ENCODE measurements around the gene WDR36. TPM values are rescaled to one million over a fixed set of nuclear protein-coding genes. Genes with fewer than 3 reads are reported as not detected.

Gene WDR36
- total and polyA plus RNA-seq, 2 of the 8 experiments (the other 6 are each of a cell fraction or from before 2014, with no cell fraction given), result 9.3 to 41.8 TPM

GRCh38 chr5:111163000-111163399 is 70.9 kb downstream of the WDR36 start:
- H3K9me3 ChIP-seq (ENCODE audit: insufficient read depth in 2 of 2, low read depth in 1 of 2, low read length in 1 of 2), result no peaks in the 10 kb centered on the region
- no peak overlapping the region for H3K56ac ChIP-seq (replicated peaks; ENCODE audit: insufficient read length, low read depth, low read length)
- H3K79me2 ChIP-seq (ENCODE audit: control insufficient read depth in 1 of 2, insufficient read depth in 2 of 2, low read length in 2 of 2), result no peaks in the 10 kb centered on the region
- no peak overlapping the region for H3K23ac ChIP-seq (ENCODE audit: insufficient read length)
- H3K23me2 ChIP-seq (ENCODE audit: low read depth, low read length), result no peaks in the 10 kb centered on the region
- no peak overlapping the region for H3K4me2 ChIP-seq (ENCODE audit: insufficient read depth in 1 of 2, low read depth in 2 of 2, low read length in 2 of 2)
- no peak overlapping the region for H3K14ac ChIP-seq (ENCODE audit: insufficient read length)
- H2BK15ac ChIP-seq (ENCODE audit: low read length), result no peak overlapping the region
- no peak overlapping the region for H4K91ac ChIP-seq (replicated peaks; ENCODE audit: insufficient read length, low read length)
- no peak overlapping the region for H2BK120ac ChIP-seq (replicated peaks; ENCODE audit: low read depth, low read length)
- DNase-seq (ENCODE audit: low read depth in 1 of 2, low spot score in 2 of 2) (no peak), FAIRE-seq (no peak)
- no peak overlapping the region for H2BK5ac ChIP-seq (ENCODE audit: low read depth, low read length)
- WGBS, 2 experiments (ENCODE audit: extremely low coverage in 1 of 2, insufficient coverage in 1 of 2, insufficient read length in 1 of 2, insufficient replicate concordance in 2 of 2, low coverage in 1 of 2, low lambda C conversion rate in 2 of 2, missing lambda C conversion rate in 1 of 2), result 95% methylated on average over 1 of the region's 1 CpG; no CpG with 5 or more reads in 1 of the 2 experiments
- no peak overlapping the region for H3K18ac ChIP-seq (ENCODE audit: extremely low read depth, low read length)
- ChIA-PET POLR2A (ENCODE audit: partially characterized antibody) (no interaction called here), CTCF (ENCODE audit: partially characterized antibody) (interaction anchor here (4.0 to 4.6 kb wide), 2 partner anchors 116 to 298 kb away, joined by 15 to 27 read pairs; no protein-coding TSS in a partner anchor)
- H2BK12ac ChIP-seq (ENCODE audit: low read depth, low read length), result no peak overlapping the region
- H4K20me1 ChIP-seq (replicated peaks in 1 of 2; ENCODE audit: control insufficient read depth in 1 of 2, insufficient read depth in 2 of 2, low read length in 2 of 2), result no peaks in the 10 kb centered on the region
- no peak overlapping the region for H2BK20ac ChIP-seq (ENCODE audit: low read length)
- H4K8ac ChIP-seq (ENCODE audit: extremely low read depth, insufficient read depth, low read length), result no peak overlapping the region
- H2AK5ac ChIP-seq (ENCODE audit: low read depth, low read length), result no peak overlapping the region
- H4K5ac ChIP-seq (ENCODE audit: insufficient read length, low read depth, low read length), result no peak overlapping the region
- H3K36me3 ChIP-seq (ENCODE audit: control insufficient read depth in 2 of 4, insufficient read depth in 4 of 4, low read length in 3 of 4), result no peaks in the 10 kb centered on the region
- peaks cover 0 to 3% (median 0%) of the 10 kb centered on the region in 4 experiments; a peak in 1 of 7 replicates for H3K4me1 ChIP-seq (replicated peaks in 1 of 4; ENCODE audit: control insufficient read depth in 3 of 4, insufficient read depth in 4 of 4, low read length in 3 of 4)
- no peak overlapping the region for H3K4me3 ChIP-seq (ENCODE audit: extremely low read depth in 1 of 4, insufficient read depth in 2 of 4, low read depth in 3 of 4, low read length in 4 of 4)
- no peak overlapping the region for H2AFZ ChIP-seq (ENCODE audit: low read length)
- no peak overlapping the region for H3K4ac ChIP-seq (replicated peaks; ENCODE audit: insufficient read length, low read depth, low read length)
- H3K27ac ChIP-seq (ENCODE audit: low read depth, low read length), result no peak overlapping the region
- H3K27me3 ChIP-seq (replicated peaks in 1 of 4; ENCODE audit: control insufficient read depth in 3 of 4, extremely low read depth in 1 of 4, insufficient read depth in 3 of 4, low read length in 3 of 4), result no peaks in the 10 kb centered on the region
- no peaks in the 10 kb centered on the region for H3K79me1 ChIP-seq (ENCODE audit: low read depth, low read length)
- H3K9ac ChIP-seq (replicated peaks in 1 of 4; ENCODE audit: extremely low read depth in 1 of 4, low read depth in 3 of 4, low read length in 3 of 4), result no peak overlapping the region
- TF ChIP-seq ZNF274 (IDR thresholded peaks at IDR 0.05; ENCODE audit: borderline replicate concordance, extremely low read depth, low read length), result no peak
